Measurements from ENCODE around the gene EYA2. TPM values are rescaled to one million over a fixed set of nuclear protein-coding genes. Genes with fewer than 3 reads are reported as not detected.
A peak's percentile ranks its signal among the peaks of the same experiment; 100 is the strongest.

EYA2 gene
- total RNA-seq, 1 experiment from 2014 or later: 0.33 TPM

- Histone ChIP-seq H2AFZ (ENCODE audit: low read length) (no peak overlapping the region), H3K27ac (ENCODE audit: low read length) (no peak overlapping the region), H3K79me2 (ENCODE audit: low read length) (no peaks in the 10 kb centered on the region), H3K4me1 (ENCODE audit: insufficient read depth, low read length) (peaks cover 20% of the 10 kb centered on the region), H4K20me1 (ENCODE audit: low read length) (no peaks in the 10 kb centered on the region), H3K27me3 (ENCODE audit: low read length) (no peaks in the 10 kb centered on the region), H3K9ac (ENCODE audit: low read length) (no peak overlapping the region), H3K4me2 (ENCODE audit: low read length) (no peak overlapping the region), H3K9me3 (ENCODE audit: low read length) (no peaks in the 10 kb centered on the region), H3K9me2 (replicated peaks; ENCODE audit: low read length) (no peaks in the 10 kb centered on the region), H3K36me3 (ENCODE audit: low read depth, low read length) (no peaks in the 10 kb centered on the region), H3F3A (ENCODE audit: low read length, unreplicated experiment) (no peaks in the 10 kb centered on the region), H3K4me3 (ENCODE audit: low read length) (no peak overlapping the region)
- intact Hi-C loops (cut with micrococcal nuclease): no loop called here
- ATAC-seq (no peak), DNase-seq (no peak)
- CTCF ChIA-PET: no interaction called here
- TF ChIP-seq EZH2 (IDR thresholded peaks at IDR 0.05; ENCODE audit: low read length, unreplicated experiment) (no peak), EZH2phosphoT487 (IDR thresholded peaks at IDR 0.05; ENCODE audit: borderline replicate concordance, low read length) (no peak), CTCF (conservative IDR thresholded peaks at IDR 0.05; ENCODE audit: low read depth, low read length) (no peak)
- POLR2A ChIA-PET (ENCODE audit: unreplicated experiment): no interaction called here
- no TSS peak for BruUV-seq (replicated peaks)
These were observed 70.8 kb downstream of the EYA2 start for GRCh38 chr20:46965477-46965876.

GRCh38 chr20:46967646-46968045 lies 73.0 kb downstream of the EYA2 start:
- H3F3A ChIP-seq (ENCODE audit: low read length, unreplicated experiment): no peaks in the 10 kb centered on the region
- intact Hi-C loops (cut with micrococcal nuclease): no loop called here
- BruUV-seq (replicated peaks): no TSS peak
- TF ChIP-seq CTCF (conservative IDR thresholded peaks at IDR 0.05; ENCODE audit: low read depth, low read length) (no peak), EZH2phosphoT487 (IDR thresholded peaks at IDR 0.05; ENCODE audit: borderline replicate concordance, low read length) (no peak), EZH2 (IDR thresholded peaks at IDR 0.05; ENCODE audit: low read length, unreplicated experiment) (no peak)
- DNase-seq: no peak
- no peaks in the 10 kb centered on the region for H3K79me2 ChIP-seq (ENCODE audit: low read length)
- no peak overlapping the region for H3K4me2 ChIP-seq (ENCODE audit: low read length)
- no peak overlapping the region for H2AFZ ChIP-seq (ENCODE audit: low read length)
- no peak overlapping the region for H3K4me3 ChIP-seq (ENCODE audit: low read length)
- H3K27ac ChIP-seq (ENCODE audit: low read length): no peak overlapping the region
- H3K4me1 ChIP-seq (ENCODE audit: insufficient read depth, low read length): peaks cover 24% of the 10 kb centered on the region
- no peaks in the 10 kb centered on the region for H4K20me1 ChIP-seq (ENCODE audit: low read length)
- no peaks in the 10 kb centered on the region for H3K9me3 ChIP-seq (ENCODE audit: low read length)
- H3K27me3 ChIP-seq (ENCODE audit: low read length): no peaks in the 10 kb centered on the region
- ATAC-seq: no peak
- H3K9me2 ChIP-seq (replicated peaks; ENCODE audit: low read length): no peaks in the 10 kb centered on the region
- no peaks in the 10 kb centered on the region for H3K36me3 ChIP-seq (ENCODE audit: low read depth, low read length)
- no peak overlapping the region for H3K9ac ChIP-seq (ENCODE audit: low read length)
- POLR2A ChIA-PET (ENCODE audit: unreplicated experiment): no interaction called here
- CTCF ChIA-PET: no interaction called here

GRCh38 chr20:46970937-46971630 lies 76.4 kb downstream of the EYA2 start:
- no peaks in the 10 kb centered on the region for H3K36me3 ChIP-seq (ENCODE audit: low read depth, low read length)
- DNase-seq: peak; percentile 80
- H3K9me3 ChIP-seq (ENCODE audit: low read length): no peaks in the 10 kb centered on the region
- ChIA-PET CTCF (interaction anchor here (0.7 kb wide), 1 partner anchor 177 kb away, joined by 6 read pairs; no protein-coding TSS in a partner anchor), POLR2A (ENCODE audit: unreplicated experiment) (no interaction called here)
- H3K27ac ChIP-seq (ENCODE audit: low read length): no peak overlapping the region
- no peaks in the 10 kb centered on the region for H3K9me2 ChIP-seq (replicated peaks; ENCODE audit: low read length)
- H4K20me1 ChIP-seq (ENCODE audit: low read length): no peaks in the 10 kb centered on the region
- no peaks in the 10 kb centered on the region for H3F3A ChIP-seq (ENCODE audit: low read length, unreplicated experiment)
- H3K79me2 ChIP-seq (ENCODE audit: low read length): no peaks in the 10 kb centered on the region
- ATAC-seq: peak; percentile 94
- H3K4me2 ChIP-seq (ENCODE audit: low read length): peak overlapping the region; percentile 20; the same call in 1 of the 2 replicates
- peaks cover 19% of the 10 kb centered on the region; the same call in 1 of the 2 replicates for H3K27me3 ChIP-seq (ENCODE audit: low read length)
- peak overlapping the region; percentile 59; the same call in 1 of the 2 replicates for H2AFZ ChIP-seq (ENCODE audit: low read length)
- TF ChIP-seq EZH2 (IDR thresholded peaks at IDR 0.05; ENCODE audit: low read length, unreplicated experiment): no peak
- no peak for TF ChIP-seq EZH2phosphoT487 (IDR thresholded peaks at IDR 0.05; ENCODE audit: borderline replicate concordance, low read length)
- TF ChIP-seq CTCF (conservative IDR thresholded peaks at IDR 0.05; ENCODE audit: low read depth, low read length): no peak
- BruUV-seq (replicated peaks): no TSS peak
- 0 out of 2 replicates have a peak, but pooled peaks cover 4% of the 10 kb centered on the region for H3K4me1 ChIP-seq (ENCODE audit: insufficient read depth, low read length)
- no peak overlapping the region for H3K4me3 ChIP-seq (ENCODE audit: low read length)
- no peak overlapping the region for H3K9ac ChIP-seq (ENCODE audit: low read length)
- intact Hi-C loops (cut with micrococcal nuclease): no loop called here
